PC-3 (cell line): ENCODE measurements around the gene VEGFD.

ENCODE experiments used
- EZH2 ChIP-seq: fragments of 300-600 bp; sonication (generic); IDR thresholded peaks from one replicate; pipeline ENCODE4 v1.6.1; 2017; ENCODE audit warnings: antibody characterized with exemption, mild to moderate bottlenecking, low read length; ENCODE audit not compliant: unreplicated experiment
- EZH2phosphoT487 ChIP-seq: fragments of 300-600 bp; sonication (generic); IDR thresholded peaks from 2 replicates; pipeline ENCODE4 v1.6.1; 2018; ENCODE audit warnings: mild to moderate bottlenecking, antibody characterized with exemption, low read length, borderline replicate concordance
- TF ChIP-seq, protein P1 (sequence below): fragments of 300-600 bp; sonication (generic); conservative IDR thresholded peaks from 2 replicates; pipeline ENCODE4 v1.5.1; 2017; ENCODE audit warnings: antibody characterized with exemption, low read depth, mild to moderate bottlenecking, low read length

DNA sequence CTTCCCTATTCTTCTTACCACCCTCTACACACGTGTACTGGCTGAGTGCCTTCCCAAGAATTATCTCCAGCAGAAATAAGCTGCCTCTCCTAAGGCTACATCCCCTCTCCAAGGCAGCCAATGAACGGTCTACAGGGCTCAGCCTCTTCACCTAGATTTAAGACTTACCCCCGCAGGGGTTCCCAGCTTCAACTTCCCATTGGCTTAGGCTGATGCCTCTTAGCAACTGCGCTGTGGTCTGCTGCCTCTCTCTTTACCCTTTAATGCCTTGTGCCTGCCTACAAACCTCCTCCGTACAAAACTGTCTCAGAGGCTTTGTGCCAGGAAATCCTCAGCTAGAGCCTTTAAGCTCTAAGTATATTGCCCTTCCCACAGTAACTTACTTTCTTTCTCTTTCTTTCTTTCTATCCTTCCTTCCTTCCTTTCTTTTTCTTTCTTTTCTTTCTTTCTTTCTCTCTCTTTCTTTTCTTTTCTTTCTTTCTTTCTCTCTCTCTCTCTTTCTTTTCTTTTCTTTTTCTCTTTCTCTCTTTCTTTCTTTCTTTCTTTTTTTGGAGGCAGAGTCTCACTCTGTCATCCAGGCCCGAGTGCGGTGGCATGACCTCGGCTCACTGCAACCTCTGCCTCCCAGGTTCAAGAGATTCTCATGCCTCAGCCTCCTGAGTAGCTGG is 33.8 kb downstream of the VEGFD start:
- TF ChIP-seq, protein P1, sequence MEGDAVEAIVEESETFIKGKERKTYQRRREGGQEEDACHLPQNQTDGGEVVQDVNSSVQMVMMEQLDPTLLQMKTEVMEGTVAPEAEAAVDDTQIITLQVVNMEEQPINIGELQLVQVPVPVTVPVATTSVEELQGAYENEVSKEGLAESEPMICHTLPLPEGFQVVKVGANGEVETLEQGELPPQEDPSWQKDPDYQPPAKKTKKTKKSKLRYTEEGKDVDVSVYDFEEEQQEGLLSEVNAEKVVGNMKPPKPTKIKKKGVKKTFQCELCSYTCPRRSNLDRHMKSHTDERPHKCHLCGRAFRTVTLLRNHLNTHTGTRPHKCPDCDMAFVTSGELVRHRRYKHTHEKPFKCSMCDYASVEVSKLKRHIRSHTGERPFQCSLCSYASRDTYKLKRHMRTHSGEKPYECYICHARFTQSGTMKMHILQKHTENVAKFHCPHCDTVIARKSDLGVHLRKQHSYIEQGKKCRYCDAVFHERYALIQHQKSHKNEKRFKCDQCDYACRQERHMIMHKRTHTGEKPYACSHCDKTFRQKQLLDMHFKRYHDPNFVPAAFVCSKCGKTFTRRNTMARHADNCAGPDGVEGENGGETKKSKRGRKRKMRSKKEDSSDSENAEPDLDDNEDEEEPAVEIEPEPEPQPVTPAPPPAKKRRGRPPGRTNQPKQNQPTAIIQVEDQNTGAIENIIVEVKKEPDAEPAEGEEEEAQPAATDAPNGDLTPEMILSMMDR = no peak
- TF ChIP-seq EZH2 (no peak), EZH2phosphoT487 (no peak)
